SU-DHL-6 (cell line): ENCODE measurements around the gene GALNT6.

Experiments used
- CTCF ChIP-seq: fragments of 200-600 bp; sonication (generic); IDR thresholded peaks from one replicate; pipeline ENCODE4 v1.5.1; 2017; ENCODE audit warnings: antibody characterized with exemption, mild to moderate bottlenecking, low read length, moderate library complexity; ENCODE audit not compliant: insufficient read depth, poor library complexity, severe bottlenecking
- EZH2phosphoT487 ChIP-seq: fragments of 200-600 bp; sonication (generic), shearing (Covaris generic); conservative IDR thresholded peaks from 2 replicates; pipeline ENCODE4 v1.6.1; 2018; ENCODE audit warnings: mild to moderate bottlenecking, antibody characterized with exemption, low read length, moderate library complexity, mixed read lengths

GRCh38 chr12:51369581-51369980, 21.6 kb downstream of the GALNT6 start:
- TF ChIP-seq CTCF (no peak), EZH2phosphoT487 (no peak)
